HS-27A (cell line): ENCODE results near the gene OAT.
A peak's percentile ranks its signal among the peaks of the same experiment; 100 is the strongest.
"Not testable (repeated sequence)": the region's sequence is repeated elsewhere in the genome, so short reads cannot be mapped to it uniquely, and the experiment has no call there.

Experiments used
- DNase-seq: peaks from one replicate; pipeline ENCODE4 v3.0.0-alpha.2; 2012; ENCODE audit warnings: low read depth, missing footprints

OAT gene

GRCh38 chr10:124447751-124448466, 29.2 kb upstream of the OAT start:
- DNase-seq = no peak

- no peak for DNase-seq
Observed at GRCh38 chr10:124446830-124447750, 28.4 kb upstream of the OAT start.

DNA sequence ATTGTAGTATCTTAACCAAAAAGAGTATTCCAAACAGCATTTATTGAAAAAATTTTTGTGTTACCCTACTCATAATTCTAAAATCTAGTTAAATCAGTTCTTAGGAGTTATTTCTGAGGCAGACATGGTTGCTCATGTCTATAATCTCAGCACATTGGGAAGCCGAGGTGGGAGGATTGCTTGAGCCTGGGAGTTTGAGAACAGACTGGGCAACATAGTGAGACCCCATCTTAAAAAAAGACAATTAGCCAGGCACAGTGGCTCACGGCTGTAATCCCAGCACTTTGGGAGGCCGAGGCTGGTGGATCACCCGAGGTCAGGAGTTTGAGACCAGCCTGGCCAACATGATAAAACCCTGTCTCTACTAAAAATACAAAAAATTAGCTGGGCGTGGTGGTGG, 23.0 kb upstream of the OAT start:
- DNase-seq = not testable (repeated sequence)

DNA sequence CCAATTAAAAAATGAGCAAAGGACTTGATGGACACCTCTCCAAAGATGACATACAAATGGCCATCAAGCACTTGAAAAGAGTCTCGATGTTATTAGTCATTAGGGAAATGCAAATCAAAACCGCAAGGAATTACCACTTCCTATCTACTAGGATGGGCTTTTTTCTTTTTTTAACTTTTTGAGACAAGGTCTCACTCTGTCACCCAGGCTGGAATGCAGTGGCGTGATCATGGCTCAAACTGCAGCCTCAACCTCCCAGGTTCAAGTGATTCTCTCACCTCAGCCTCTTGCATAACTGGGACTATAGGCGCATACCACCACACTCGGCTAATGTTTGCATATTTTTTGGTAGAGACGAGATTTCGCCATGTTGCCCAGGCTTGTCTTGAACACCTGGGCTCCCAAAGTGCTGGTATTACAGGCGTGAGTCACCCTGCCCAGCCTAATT, 17.5 kb upstream of the OAT start:
- DNase-seq = no peak

DNA sequence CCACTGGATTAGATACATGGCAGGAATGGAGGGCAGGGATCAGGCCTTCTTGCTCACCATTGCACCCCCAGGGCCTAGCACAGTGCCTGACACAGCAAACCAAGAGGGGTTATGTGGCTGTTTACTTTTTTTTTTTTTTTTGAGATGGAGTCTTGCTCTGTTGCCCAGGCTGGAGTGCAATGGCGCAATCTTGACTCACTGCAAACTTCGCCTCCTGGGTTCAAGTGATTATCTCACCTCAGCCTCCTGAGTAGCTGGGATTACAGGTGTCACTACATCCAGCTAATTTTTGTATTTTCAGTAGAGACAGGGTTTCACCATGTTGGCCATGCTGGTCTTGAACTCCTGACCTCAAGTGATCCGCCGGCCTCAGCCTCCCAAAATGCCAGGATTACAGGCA, 17.0 kb upstream of the OAT start:
- DNase-seq = not testable (repeated sequence)

DNA sequence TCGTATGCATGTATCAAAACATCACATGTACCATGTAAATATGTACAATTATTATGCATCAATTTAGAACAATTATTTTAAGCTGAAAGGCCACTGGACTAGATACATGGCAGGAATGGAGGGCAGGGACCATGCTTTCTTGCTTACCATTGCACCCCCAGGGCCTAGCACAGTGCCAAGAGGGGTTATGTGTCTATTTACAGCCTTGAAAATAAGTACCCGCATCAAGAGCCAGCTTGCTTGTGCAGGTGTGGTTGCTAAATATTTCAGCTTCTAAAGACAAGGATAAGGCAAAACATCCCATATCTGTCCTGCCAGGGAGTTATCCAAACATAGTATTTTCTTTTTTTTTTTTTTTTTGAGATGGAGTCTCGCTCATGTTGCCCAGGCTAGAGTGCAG, 14.7 kb upstream of the OAT start:
- DNase-seq = no peak

- no peak for DNase-seq
Observed at GRCh38 chr10:124430077-124430476, 11.4 kb upstream of the OAT start.

DNA sequence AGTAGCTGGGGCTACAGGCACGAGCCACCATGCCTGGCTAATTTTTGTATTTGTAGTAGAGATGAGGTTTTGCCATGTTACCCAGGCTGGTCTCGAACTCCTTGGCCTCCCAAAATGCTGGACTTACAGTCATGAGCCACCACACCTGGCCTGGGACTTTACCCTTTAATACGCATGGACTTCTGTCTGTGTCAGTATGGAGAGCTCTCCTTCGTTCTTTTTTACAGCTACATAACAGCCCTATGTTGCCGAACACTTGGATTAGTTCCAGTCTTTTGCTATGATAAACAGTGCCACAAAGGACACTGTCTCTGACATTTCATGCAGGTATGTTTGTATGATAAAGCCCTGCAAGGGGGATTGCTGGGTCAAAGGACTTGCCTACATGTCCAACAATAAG, 10.9 kb upstream of the OAT start:
- no peak for DNase-seq

GRCh38 chr10:124428207-124428777, 9.6 kb upstream of the OAT start:
- DNase-seq = no peak

DNA sequence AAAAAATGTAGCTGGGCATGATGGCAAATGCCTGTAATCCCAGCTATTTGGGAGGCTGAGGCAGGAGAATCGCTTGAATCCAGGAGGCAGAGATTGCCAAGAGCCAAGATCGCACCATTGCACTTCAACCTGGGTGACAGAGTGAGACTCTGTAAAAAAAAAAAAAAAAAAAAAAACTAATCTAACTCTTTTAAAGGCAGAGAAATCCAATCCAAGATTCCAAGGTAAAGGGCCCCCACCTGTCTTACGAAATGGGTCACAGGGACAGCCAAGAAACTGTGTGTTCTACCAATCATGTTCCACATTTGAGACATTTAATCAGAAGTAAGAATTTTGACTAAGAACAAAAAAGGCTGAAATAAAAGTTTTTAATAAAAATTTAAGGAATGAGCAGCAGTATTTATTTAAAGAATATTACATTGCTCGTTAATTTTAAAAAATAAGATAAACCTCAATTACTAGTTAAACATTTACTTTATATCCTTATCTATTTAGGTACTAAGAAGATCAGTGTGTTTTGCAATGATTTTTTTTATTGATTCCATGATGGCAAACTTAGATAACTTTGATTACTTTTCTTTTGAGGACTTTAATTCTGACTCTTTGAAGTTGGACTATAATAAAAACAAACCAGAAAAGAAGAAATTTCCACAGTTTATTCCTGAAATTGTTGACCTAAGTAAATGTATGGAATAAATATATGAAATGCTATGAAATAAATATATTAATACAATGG, 6.7 kb upstream of the OAT start:
- no peak for DNase-seq

DNA sequence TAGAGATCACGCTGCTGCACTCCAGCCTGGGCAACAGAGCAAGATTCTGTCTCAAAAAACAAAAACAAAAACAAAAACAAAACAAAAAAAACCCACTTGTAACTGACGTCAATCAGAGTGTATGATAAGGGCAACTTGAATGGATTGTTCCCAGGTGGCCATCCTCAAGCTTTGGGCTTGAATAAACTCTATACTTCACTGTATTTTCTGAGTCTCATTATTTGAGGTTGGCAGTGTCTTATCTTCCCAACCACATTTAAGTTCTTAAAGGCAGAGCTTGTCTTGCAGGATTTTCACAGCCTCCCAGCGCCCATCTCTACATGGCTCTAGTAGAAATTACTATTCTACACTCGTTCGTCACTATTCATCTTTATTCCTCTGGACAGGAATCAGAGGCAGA, 5.1 kb upstream of the OAT start:
- DNase-seq = no peak

- no peak for DNase-seq
Observed at GRCh38 chr10:124422742-124423141, 4.0 kb upstream of the OAT start.

DNA sequence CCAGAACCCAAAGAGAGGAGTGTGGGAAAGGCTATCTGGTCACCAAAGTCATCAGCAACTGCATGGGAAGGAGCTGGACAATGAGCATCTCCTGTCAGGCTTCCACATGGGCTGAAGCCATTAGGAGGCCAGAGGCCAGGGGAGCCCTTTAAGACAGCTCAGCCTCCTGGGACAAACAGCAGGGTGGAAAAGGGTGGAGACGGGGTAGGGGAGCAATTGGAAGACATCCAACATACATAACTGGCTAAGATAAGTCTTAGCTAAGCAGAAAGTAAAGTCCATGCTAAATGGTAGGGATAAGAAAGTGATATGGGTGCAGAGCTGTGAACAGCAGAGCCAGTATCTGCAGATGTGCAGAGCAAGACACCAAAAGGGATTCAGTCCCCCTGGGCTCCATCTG, 1.5 kb upstream of the OAT start:
- DNase-seq = no peak

GRCh38 chr10:124419635-124420034, 912 bp upstream of the OAT start:
- DNase-seq = no peak

GRCh38 chr10:124417895-124418725, 613 bp downstream of the OAT start:
- peak; percentile 12 for DNase-seq

DNA sequence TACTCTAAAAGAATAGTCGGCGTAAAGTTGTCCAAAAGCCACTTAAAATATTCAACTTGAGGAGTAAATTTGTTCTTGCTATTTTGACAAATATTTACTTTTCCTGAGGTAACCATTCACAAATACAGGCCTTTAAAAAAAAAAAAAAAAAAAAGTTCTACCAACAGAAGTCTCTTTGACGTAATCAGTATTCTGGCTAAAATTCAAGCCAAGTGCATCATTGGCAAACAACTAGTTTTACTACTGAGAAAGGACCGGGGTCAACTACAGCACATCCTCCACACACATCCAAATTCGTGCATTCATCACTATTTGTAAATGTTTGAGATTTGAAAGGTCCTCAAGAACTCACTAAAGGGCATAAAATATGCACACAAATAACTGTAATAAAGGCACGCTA, 2.0 kb downstream of the OAT start:
- DNase-seq = no peak

DNA sequence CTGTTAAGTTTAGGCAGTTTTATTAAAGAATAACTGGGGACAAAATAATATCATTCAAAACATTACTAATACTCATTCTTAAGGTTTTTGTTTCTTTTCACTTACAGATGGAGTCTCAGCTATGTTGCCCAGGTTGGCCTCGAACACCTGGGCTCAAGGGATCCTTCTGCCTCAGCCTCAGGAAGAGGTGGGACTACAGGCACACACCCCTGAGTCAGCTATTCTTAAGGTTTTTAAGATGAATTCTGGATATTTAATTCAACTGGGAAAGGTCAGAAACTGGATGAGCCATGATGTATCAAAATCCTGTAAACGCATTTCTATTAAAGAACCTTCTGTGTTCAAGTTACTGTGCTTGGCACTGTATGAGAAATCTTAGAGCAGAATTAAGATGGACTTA, 3.5 kb downstream of the OAT start:
- DNase-seq = no peak

DNA sequence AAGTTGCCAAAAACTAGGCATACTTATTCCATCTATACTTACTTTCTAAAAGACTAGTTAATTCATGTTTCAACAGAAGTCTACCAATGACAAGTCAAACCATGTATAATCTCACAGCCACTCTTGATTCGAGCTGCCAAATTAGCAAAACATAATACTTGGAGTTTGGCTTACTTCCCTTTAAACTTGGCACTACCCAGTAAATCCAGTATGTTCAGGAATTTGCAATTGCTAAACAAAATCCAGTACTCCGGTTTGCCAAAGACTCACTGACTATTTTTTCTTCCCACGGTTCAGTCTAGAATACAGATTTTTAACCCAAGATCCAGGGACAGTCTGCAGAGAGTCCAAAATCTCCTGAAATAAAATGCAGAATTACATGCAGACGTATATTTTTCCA, 4.6 kb downstream of the OAT start:
- no peak for DNase-seq

- no peak for DNase-seq
Observed at GRCh38 chr10:124409696-124410095, 9.0 kb downstream of the OAT start.

GRCh38 chr10:124408357-124408756, 10.4 kb downstream of the OAT start:
- no peak for DNase-seq

DNA sequence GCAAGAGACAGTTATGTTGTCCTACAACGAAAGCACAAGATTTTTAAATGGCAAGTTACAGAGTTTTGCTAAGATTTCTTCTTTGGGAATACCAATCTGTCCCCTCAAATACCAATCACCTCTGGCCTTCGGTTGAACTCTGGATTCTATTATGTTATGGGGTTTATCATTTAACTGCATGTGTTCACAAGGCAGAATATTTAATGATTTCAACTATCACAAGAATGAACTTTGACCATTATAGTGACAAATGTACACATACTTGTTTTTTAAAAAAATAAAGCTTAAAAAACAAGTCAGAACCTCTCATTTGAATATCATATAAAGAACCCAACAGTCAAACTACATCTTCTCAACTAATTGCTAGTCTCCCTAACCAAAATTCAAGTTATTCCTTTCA, 11.3 kb downstream of the OAT start:
- DNase-seq = no peak
